Trophoblast cell (in vitro differentiated cells and primary cell): ENCODE measurements around the gene GPR135.

ENCODE experiments used
- DNase-seq, 2 donors: peaks; one replicate each; pipeline ENCODE4 v3.0.0-alpha.2; 2016
- H2AFZ ChIP-seq: 2 replicates; pipeline ENCODE4 v1.6.1; 2013; ENCODE audit warnings: low read length, moderate library complexity, mild to moderate bottlenecking; ENCODE audit not compliant: insufficient read depth, poor library complexity
- H2AK5ac ChIP-seq: 2 replicates; pipeline ENCODE4 v1.6.1; 2013; ENCODE audit warnings: mild to moderate bottlenecking, low read length
- H2BK120ac ChIP-seq: 2 replicates; pipeline ENCODE4 v1.6.1; 2013; ENCODE audit warnings: low read length, mild to moderate bottlenecking, moderate library complexity; ENCODE audit not compliant: insufficient read depth, poor library complexity
- H2BK12ac ChIP-seq: 2 replicates; pipeline ENCODE4 v1.6.1; 2013; ENCODE audit warnings: mild to moderate bottlenecking, low read length, moderate library complexity
- H2BK5ac ChIP-seq: 2 replicates; pipeline ENCODE4 v1.6.1; 2013; ENCODE audit warnings: low read length, low read depth, moderate library complexity, mild to moderate bottlenecking; ENCODE audit not compliant: poor library complexity
- H3K14ac ChIP-seq: 2 replicates; pipeline ENCODE4 v1.6.1; 2013; ENCODE audit warnings: mild to moderate bottlenecking, low read length
- H3K18ac ChIP-seq: 2 replicates; pipeline ENCODE4 v1.6.1; 2013; ENCODE audit warnings: mild to moderate bottlenecking, low read length
- H3K23ac ChIP-seq: 2 replicates; pipeline ENCODE4 v1.6.1; 2013; ENCODE audit warnings: low read length
- H3K27ac ChIP-seq: 2 replicates; pipeline ENCODE4 v1.5.1; 2013; ENCODE audit warnings: low read depth, mild to moderate bottlenecking, inconsistent platforms, low read length, moderate library complexity
- H3K27me3 ChIP-seq: 2 replicates; pipeline ENCODE4 v1.6.1; 2013; ENCODE audit warnings: inconsistent platforms, mild to moderate bottlenecking, low read length, moderate library complexity; ENCODE audit not compliant: insufficient read depth
- H3K36me3 ChIP-seq, 2 experiments: 1 replicate in 1 of 2; 2 replicates in 1 of 2; pipeline ENCODE4 v1.6.1; 2013; ENCODE audit warnings: low read length in 2 of 2, mild to moderate bottlenecking in 2 of 2, moderate library complexity in 1 of 2; ENCODE audit not compliant: insufficient read depth in 2 of 2, control insufficient read depth in 1 of 2
- H3K4ac ChIP-seq: 2 replicates; pipeline ENCODE4 v1.6.1; 2013; ENCODE audit warnings: low read depth, mild to moderate bottlenecking, low read length, moderate library complexity
- H3K4me1 ChIP-seq, 2 experiments: 1 replicate in 1 of 2; 2 replicates in 1 of 2; pipeline ENCODE4 v1.6.1; 2013; ENCODE audit warnings: low read length in 2 of 2, mild to moderate bottlenecking in 2 of 2, moderate library complexity in 1 of 2; ENCODE audit not compliant: insufficient read depth in 2 of 2, control insufficient read depth in 1 of 2
- H3K4me2 ChIP-seq: 2 replicates; pipeline ENCODE4 v1.6.1; 2013; ENCODE audit warnings: inconsistent platforms, mild to moderate bottlenecking, low read length, moderate library complexity
- H3K4me3 ChIP-seq: 2 replicates; pipeline ENCODE4 v1.5.1; 2013; ENCODE audit warnings: mild to moderate bottlenecking, low read depth, low read length, inconsistent platforms
- H3K79me1 ChIP-seq: one replicate; pipeline ENCODE4 v1.6.1; 2013; ENCODE audit warnings: low read length
- H3K79me2 ChIP-seq: 2 replicates; pipeline ENCODE4 v1.6.1; 2013; ENCODE audit warnings: low read length, mild to moderate bottlenecking; ENCODE audit not compliant: control insufficient read depth, insufficient read depth, poor library complexity
- H3K9ac ChIP-seq: 2 replicates; pipeline ENCODE4 v1.6.1; 2013; ENCODE audit warnings: mild to moderate bottlenecking, low read length
- H3K9me3 ChIP-seq: 2 replicates; pipeline ENCODE4 v1.6.1; 2013; ENCODE audit warnings: low read depth, mild to moderate bottlenecking, control low read depth, inconsistent platforms, low read length; ENCODE audit not compliant: insufficient read depth
- H4K12ac ChIP-seq: 2 replicates; pipeline ENCODE4 v1.6.1; 2013; ENCODE audit warnings: low read depth, mild to moderate bottlenecking, low read length, moderate library complexity
- H4K8ac ChIP-seq: 2 replicates; pipeline ENCODE4 v1.6.1; 2013; ENCODE audit warnings: low read depth, mild to moderate bottlenecking, low read length, moderate library complexity
- H4K91ac ChIP-seq: one replicate; pipeline ENCODE4 v1.6.1; 2013; ENCODE audit warnings: low read depth, mild to moderate bottlenecking, low read length, moderate library complexity
- WGBS: extraction: QIAGEN DNeasy Blood & Tissue Kit; methylation state at CpG from one replicate; pipeline ENCODE4 v1.1.7; 2013; ENCODE audit warnings: missing lambda C conversion rate; ENCODE audit not compliant: insufficient read length, insufficient coverage; ENCODE audit errors: extremely low coverage; 5-methylcytosine and 5-hydroxymethylcytosine counted together

The GPR135 gene

GRCh38 chr14:59422069-59422881, 42.9 kb downstream of the GPR135 start:
- no peak overlapping the region for H2AK5ac ChIP-seq
- no peak overlapping the region for H4K12ac ChIP-seq
- H3K4me1 ChIP-seq = no peaks in the 10 kb centered on the region
- H3K27ac ChIP-seq = no peak overlapping the region
- no peak overlapping the region for H3K9ac ChIP-seq
- H2AFZ ChIP-seq = no peak overlapping the region
- H3K23ac ChIP-seq = no peak overlapping the region
- H3K79me1 ChIP-seq = no peaks in the 10 kb centered on the region
- no peak overlapping the region for H2BK12ac ChIP-seq
- no peaks in the 10 kb centered on the region for H3K27me3 ChIP-seq
- H3K4me2 ChIP-seq = no peak overlapping the region
- H2BK120ac ChIP-seq = no peak overlapping the region
- no peak overlapping the region for H3K4me3 ChIP-seq
- H3K9me3 ChIP-seq = no peaks in the 10 kb centered on the region
- H3K4ac ChIP-seq = no peak overlapping the region
- H3K79me2 ChIP-seq = no peaks in the 10 kb centered on the region
- H4K8ac ChIP-seq = no peak overlapping the region
- no peak overlapping the region for H3K14ac ChIP-seq
- WGBS = no CpG with 5 or more reads among the region's 7 CpGs
- H2BK5ac ChIP-seq = no peak overlapping the region
- H3K18ac ChIP-seq = no peak overlapping the region
- no peak overlapping the region for H4K91ac ChIP-seq
- no peak for DNase-seq
- H3K36me3 ChIP-seq = no peaks in the 10 kb centered on the region

- H3K4ac ChIP-seq = no peak overlapping the region
- H3K36me3 ChIP-seq = no peaks in the 10 kb centered on the region
- no peak overlapping the region for H2AK5ac ChIP-seq
- no CpG with 5 or more reads among the region's 2 CpGs for WGBS
- no peak overlapping the region for H4K8ac ChIP-seq
- H3K27ac ChIP-seq = no peak overlapping the region
- H3K23ac ChIP-seq = no peak overlapping the region
- H3K4me2 ChIP-seq = no peak overlapping the region
- H3K79me1 ChIP-seq = no peaks in the 10 kb centered on the region
- H2BK120ac ChIP-seq = no peak overlapping the region
- no peaks in the 10 kb centered on the region for H3K4me1 ChIP-seq
- H4K91ac ChIP-seq = no peak overlapping the region
- no peak overlapping the region for H3K14ac ChIP-seq
- DNase-seq = no peak
- no peak overlapping the region for H3K4me3 ChIP-seq
- H2BK12ac ChIP-seq = no peak overlapping the region
- no peaks in the 10 kb centered on the region for H3K79me2 ChIP-seq
- H2BK5ac ChIP-seq = no peak overlapping the region
- H4K12ac ChIP-seq = no peak overlapping the region
- no peak overlapping the region for H2AFZ ChIP-seq
- H3K18ac ChIP-seq = no peak overlapping the region
- H3K9me3 ChIP-seq = no peaks in the 10 kb centered on the region
- H3K27me3 ChIP-seq = no peaks in the 10 kb centered on the region
- H3K9ac ChIP-seq = no peak overlapping the region
Observed at GRCh38 chr14:59419303-59419702, 45.9 kb downstream of the GPR135 start.

GRCh38 chr14:59417311-59417710, 47.9 kb downstream of the GPR135 start:
- Histone ChIP-seq H3K79me2 (no peaks in the 10 kb centered on the region), H3K79me1 (no peaks in the 10 kb centered on the region), H2BK5ac (no peak overlapping the region), H3K27ac (no peak overlapping the region), H3K4ac (no peak overlapping the region), H3K9ac (no peak overlapping the region), H3K9me3 (no peaks in the 10 kb centered on the region), H3K27me3 (no peaks in the 10 kb centered on the region), H4K8ac (no peak overlapping the region), H3K18ac (no peak overlapping the region), H3K14ac (no peak overlapping the region), H3K4me1 (no peaks in the 10 kb centered on the region), H2BK120ac (no peak overlapping the region), H3K23ac (no peak overlapping the region), H2BK12ac (no peak overlapping the region), H2AFZ (no peak overlapping the region), H3K36me3 (no peaks in the 10 kb centered on the region), H3K4me3 (no peak overlapping the region), H2AK5ac (no peak overlapping the region), H4K12ac (no peak overlapping the region), H4K91ac (no peak overlapping the region), H3K4me2 (no peak overlapping the region)
- no CpG with 5 or more reads among the region's 6 CpGs for WGBS
- no peak for DNase-seq

GRCh38 chr14:59415836-59416602, 49.2 kb downstream of the GPR135 start:
- no peak overlapping the region for H2BK12ac ChIP-seq
- no CpG with 5 or more reads among the region's 5 CpGs for WGBS

More at GRCh38 chr14:59415836-59416602, 49.2 kb downstream of the GPR135 start:
- no peaks in the 10 kb centered on the region for H3K36me3 ChIP-seq
- no peaks in the 10 kb centered on the region for H3K79me1 ChIP-seq
- no peaks in the 10 kb centered on the region for H3K79me2 ChIP-seq
- no peak overlapping the region for H3K4ac ChIP-seq
- H4K12ac ChIP-seq = no peak overlapping the region
- H2AFZ ChIP-seq = no peak overlapping the region
- H2BK120ac ChIP-seq = no peak overlapping the region
- no peak overlapping the region for H3K18ac ChIP-seq
- no peaks in the 10 kb centered on the region for H3K27me3 ChIP-seq
- H2AK5ac ChIP-seq = no peak overlapping the region
- H4K8ac ChIP-seq = no peak overlapping the region
- no peak overlapping the region for H3K4me3 ChIP-seq
- no peak overlapping the region for H3K4me2 ChIP-seq
- H2BK5ac ChIP-seq = no peak overlapping the region
- no peaks in the 10 kb centered on the region for H3K9me3 ChIP-seq
- H3K9ac ChIP-seq = no peak overlapping the region
- H3K27ac ChIP-seq = no peak overlapping the region
- H3K4me1 ChIP-seq = no peaks in the 10 kb centered on the region
- H3K23ac ChIP-seq = peak overlapping the region; percentile 59
- no peak overlapping the region for H4K91ac ChIP-seq
- no peak for DNase-seq
- H3K14ac ChIP-seq = no peak overlapping the region
